GM18951 (cell line): ENCODE data around the gene HAUS1.

Experiments
- POLR2A ChIP-seq: IDR thresholded peaks from 4 replicates; pipeline ENCODE4 v1.6.1; 2011; ENCODE audit warnings: mild to moderate bottlenecking; ENCODE audit not compliant: insufficient read length, insufficient read depth; ENCODE audit errors: extremely low read depth
- in situ Hi-C: fragments of 300-500 bp; cut with MboI; formaldehyde crosslinking; loops from one replicate; pipeline ENCODE4 v1.12.0; 2022; ENCODE audit warnings: low sequenced_read_pairs, mixed read lengths, inconsistent platforms; ENCODE audit not compliant: unreplicated experiment

HAUS1 gene

GRCh38 chr18:46104128-46104911 lies at the start of gene HAUS1:
TSS of gene HAUS1 (plus strand) at chr18:46104385. CDS start at chr18:46104412, 27 bp downstream.
- in situ Hi-C loops: no loop called here

GRCh38 chr18:46054956-46055837 lies 49.0 kb upstream of the HAUS1 start:
- TF ChIP-seq POLR2A: no peak
- in situ Hi-C loops: loop anchor here (25.0 kb wide), 1 partner anchor 393 kb away; no protein-coding TSS in a partner anchor

More at GRCh38 chr18:46104128-46104911, at the start of gene HAUS1:
- peak; percentile 76 for TF ChIP-seq POLR2A

- TF ChIP-seq POLR2A: no peak
- in situ Hi-C loops: loop anchor here (25.0 kb wide), 1 partner anchor 394 kb away; no protein-coding TSS in a partner anchor
Measured at GRCh38 chr18:46055838-46056230, 48.4 kb upstream of the HAUS1 start.

- in situ Hi-C loops: loop anchor here (25.0 kb wide), 1 partner anchor 398 kb away; no protein-coding TSS in a partner anchor
- no peak for TF ChIP-seq POLR2A
Measured at GRCh38 chr18:46060359-46060841, 43.8 kb upstream of the HAUS1 start.

GRCh38 chr18:46061387-46061786 lies 42.8 kb upstream of the HAUS1 start:
- in situ Hi-C loops: loop anchor here (25.0 kb wide), 1 partner anchor 399 kb away; no protein-coding TSS in a partner anchor
- no peak for TF ChIP-seq POLR2A

- in situ Hi-C loops: loop anchor here (25.0 kb wide), 1 partner anchor 399 kb away; no protein-coding TSS in a partner anchor
- no peak for TF ChIP-seq POLR2A
Measured at GRCh38 chr18:46061796-46062195, 42.4 kb upstream of the HAUS1 start.

GRCh38 chr18:46062781-46063180 lies 41.4 kb upstream of the HAUS1 start:
- in situ Hi-C loops: loop anchor here (25.0 kb wide), 1 partner anchor 400 kb away; no protein-coding TSS in a partner anchor
- no peak for TF ChIP-seq POLR2A

GRCh38 chr18:46067438-46068007 lies 36.7 kb upstream of the HAUS1 start:
- in situ Hi-C loops: loop anchor here (25.0 kb wide), 1 partner anchor 405 kb away; no protein-coding TSS in a partner anchor
- no peak for TF ChIP-seq POLR2A

GRCh38 chr18:46068763-46069162 lies 35.4 kb upstream of the HAUS1 start:
- no peak for TF ChIP-seq POLR2A
- in situ Hi-C loops: loop anchor here (25.0 kb wide), 1 partner anchor 406 kb away; no protein-coding TSS in a partner anchor

GRCh38 chr18:46069524-46069923 lies 34.7 kb upstream of the HAUS1 start:
- in situ Hi-C loops: loop anchor here (25.0 kb wide), 1 partner anchor 407 kb away; no protein-coding TSS in a partner anchor
- no peak for TF ChIP-seq POLR2A

GRCh38 chr18:46070232-46070631 lies 34.0 kb upstream of the HAUS1 start:
- in situ Hi-C loops: loop anchor here (25.0 kb wide), 1 partner anchor 408 kb away; no protein-coding TSS in a partner anchor

More at GRCh38 chr18:46070232-46070631, 34.0 kb upstream of the HAUS1 start:
- no peak for TF ChIP-seq POLR2A
